DND-41 (cell line): ENCODE measurements around the gene DLK1.

Source experiments
- CTCF ChIP-seq: IDR thresholded peaks from 2 replicates; pipeline ENCODE4 v1.5.1; 2012; ENCODE audit warnings: borderline replicate concordance, low read length, moderate library complexity, mild to moderate bottlenecking; ENCODE audit not compliant: poor library complexity, severe bottlenecking; ENCODE audit errors: extremely low read depth
- EZH2 ChIP-seq: IDR thresholded peaks from 3 replicates; pipeline ENCODE4 v1.6.1; 2012; ENCODE audit warnings: borderline replicate concordance, low read depth, mild to moderate bottlenecking, moderate library complexity, low read length, inconsistent platforms; ENCODE audit not compliant: severe bottlenecking

- no peak for TF ChIP-seq CTCF
- TF ChIP-seq EZH2: no peak
These were observed 29.0 kb downstream of the DLK1 start for GRCh38 chr14:100755649-100756048.
